ENCODE results near the gene GSS.

Gene GSS

GRCh38 chr20:34976286-34976685, 20.7 kb upstream of the GSS start:
- no peak for DNase-seq

GRCh38 chr20:34974246-34974645, 18.6 kb upstream of the GSS start:
- DNase-seq = no peak

- DNase-seq = no peak
Observed at GRCh38 chr20:34971561-34972235, 16.1 kb upstream of the GSS start.

- DNase-seq = no peak
Observed at GRCh38 chr20:34970846-34971560, 15.4 kb upstream of the GSS start.

DNA sequence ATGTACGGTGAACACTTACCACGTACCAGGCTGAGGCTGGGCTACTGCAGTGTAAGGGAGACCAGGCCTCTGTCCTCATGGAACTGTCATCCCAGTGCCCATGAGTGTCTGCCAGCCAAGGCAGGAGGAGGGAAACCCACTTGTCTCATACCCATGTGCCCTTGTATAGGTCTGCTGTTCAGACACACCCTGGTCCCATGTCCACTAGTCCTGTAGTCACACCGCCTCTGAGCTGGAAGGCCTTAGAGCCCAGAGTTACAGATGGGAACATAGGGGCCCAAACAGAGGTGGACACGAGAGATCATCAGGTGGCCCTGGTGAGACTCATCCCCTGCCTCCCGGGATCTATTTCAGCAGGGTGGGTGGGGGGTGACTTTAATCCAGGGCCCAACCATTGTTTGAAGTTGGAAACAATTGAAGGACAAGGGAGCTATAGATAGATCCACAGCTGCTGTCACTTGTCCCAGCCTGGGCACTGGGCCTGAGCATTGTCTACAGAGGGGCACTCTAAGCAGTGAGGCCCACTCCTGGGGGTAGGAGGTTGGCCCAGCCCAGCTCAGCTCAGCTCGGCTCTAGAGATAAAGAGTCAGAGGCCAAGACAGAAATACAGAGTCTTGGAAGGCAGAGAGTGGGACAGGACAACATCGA, 14.7 kb upstream of the GSS start:
- DNase-seq = no peak

- no peak for DNase-seq
Observed at GRCh38 chr20:34968042-34968775, 12.6 kb upstream of the GSS start.

DNA sequence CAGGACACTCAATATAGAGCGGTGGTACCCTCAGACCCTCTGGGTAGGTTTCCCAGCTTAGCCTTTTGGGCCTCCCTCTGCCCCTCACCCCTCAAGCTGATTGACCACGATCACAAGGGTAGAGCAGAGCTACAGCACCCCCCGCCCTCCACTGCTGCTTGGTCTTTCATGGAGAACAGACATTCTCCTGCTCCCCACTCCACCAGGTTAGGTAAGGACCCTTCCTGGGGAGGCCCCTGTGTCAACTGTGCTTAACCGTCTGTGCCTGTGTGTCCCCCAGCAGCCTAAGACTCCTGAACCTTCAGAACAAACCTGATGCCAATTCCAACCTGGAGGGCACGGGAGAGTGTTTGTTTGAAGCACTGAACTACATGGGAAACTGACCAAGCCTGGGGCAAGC, 11.8 kb upstream of the GSS start:
- DNase-seq = no peak

DNA sequence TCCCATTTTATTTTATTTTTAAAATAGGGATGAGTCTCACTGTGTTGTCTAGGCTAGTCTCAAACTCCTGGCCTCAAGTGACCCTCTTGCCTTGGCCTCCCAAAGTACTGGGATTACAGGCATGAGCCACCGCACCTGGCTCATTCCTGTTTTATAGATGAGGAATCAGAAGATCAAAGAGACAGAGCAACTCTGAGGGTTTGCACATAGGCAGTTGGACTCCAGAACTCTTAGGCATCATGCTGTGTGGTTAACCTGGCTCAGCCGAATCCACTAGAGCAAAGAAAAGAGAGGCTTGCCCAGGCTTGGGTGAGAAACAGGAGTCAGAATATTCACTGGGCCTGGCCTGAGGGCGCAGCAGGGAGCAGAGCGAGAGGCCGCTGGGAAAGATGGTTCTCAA, 9.4 kb upstream of the GSS start:
- DNase-seq = no peak

DNA sequence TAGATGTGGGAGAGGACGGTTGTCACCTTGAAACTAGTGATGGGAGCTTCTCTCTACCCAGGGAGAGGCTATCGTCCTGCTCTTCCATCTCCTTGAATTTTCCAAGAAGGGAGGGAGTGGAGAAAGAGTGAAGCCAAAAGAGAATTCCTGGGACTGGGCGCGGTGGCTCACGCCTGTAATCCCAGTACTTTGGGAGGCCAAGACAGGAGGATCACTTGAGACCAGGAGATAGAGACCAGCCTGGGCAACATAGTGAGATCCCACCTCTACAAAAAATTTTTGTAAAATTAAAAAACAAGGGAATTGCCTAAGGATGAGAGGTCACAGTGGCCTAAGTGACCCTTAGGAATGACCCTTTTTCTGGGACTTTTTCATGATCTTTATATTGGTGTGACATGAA, 8.9 kb upstream of the GSS start:
- DNase-seq = no peak

DNA sequence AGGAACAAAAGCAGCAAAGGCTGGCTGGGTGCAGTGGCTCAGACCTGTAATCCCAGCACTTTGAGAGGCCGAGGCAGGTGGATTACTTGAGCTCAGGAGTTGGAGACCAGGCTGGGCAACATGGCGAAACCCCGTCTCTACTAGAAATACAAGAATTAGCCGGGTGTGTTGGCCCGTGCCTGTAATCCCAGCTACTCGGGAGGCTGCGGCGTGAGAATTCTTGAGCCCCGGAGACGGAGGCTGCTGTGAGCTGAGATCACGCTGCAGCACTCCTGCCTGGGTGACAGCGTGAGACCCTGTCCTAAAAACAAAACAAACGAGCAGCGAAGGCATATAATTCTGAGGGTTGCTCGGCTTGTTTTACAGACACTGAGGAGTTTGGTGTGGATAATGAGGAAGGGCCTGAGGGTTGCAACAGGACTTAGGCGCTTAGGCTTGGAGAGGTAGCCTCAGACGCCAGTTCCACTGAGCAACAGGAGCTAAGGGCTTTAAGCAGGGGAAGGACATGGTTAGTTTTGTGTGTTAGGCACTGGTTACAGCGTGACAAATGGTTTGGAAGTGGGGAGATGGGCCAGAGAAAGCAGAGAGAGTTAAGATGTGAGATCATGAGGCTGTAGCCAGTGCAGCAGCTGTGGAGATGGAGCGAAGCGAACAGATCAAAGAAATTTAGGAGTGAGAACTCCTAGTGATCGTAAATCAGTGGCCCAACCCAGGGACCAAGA, 1.3 kb upstream of the GSS start:
- DNase-seq = no peak

DNA sequence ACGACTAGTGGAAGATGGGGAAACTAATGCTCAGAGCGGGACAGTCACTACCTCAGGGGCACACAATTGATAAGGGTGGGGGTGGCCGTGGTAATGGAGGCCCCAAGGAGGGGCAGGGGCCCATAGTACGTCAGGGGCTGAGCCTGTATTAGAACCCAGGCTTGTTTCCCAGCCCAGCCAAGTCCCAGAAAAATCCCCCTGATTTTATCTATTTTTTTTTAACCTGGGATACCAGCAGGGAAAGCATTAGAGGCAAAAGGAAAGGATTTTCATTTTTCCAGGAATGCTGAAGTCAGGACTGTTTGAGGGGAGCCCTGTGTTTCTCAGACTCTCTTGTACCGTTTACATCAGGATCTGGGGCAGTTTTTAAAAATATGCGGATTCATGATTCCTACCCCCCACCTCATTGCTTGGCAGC, 444 bp upstream of the GSS start:
- no peak for DNase-seq

GRCh38 chr20:34954904-34955230, 739 bp downstream of the GSS start:
- DNase-seq = no peak

DNA sequence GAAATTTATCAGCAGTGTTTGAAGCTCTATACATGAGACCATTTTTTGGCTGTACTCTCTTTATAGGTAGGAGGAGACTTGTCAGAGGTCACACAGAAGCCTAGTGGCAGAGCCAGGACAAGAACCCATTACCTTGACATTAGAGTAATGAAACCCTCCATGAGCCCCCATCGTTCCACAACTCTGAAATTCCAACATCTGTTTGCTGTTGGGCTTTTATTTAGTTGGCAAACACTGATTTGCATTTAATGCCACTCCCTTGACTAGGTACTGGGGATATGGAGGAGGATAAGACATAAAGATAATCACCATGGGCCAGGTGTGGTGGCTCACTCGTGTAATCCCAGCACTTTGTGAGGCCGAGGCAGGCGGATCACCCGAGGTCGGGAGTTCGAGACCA, 1.6 kb downstream of the GSS start:
- no peak for DNase-seq

- no peak for DNase-seq
Observed at GRCh38 chr20:34952671-34953070, 2.9 kb downstream of the GSS start.

DNA sequence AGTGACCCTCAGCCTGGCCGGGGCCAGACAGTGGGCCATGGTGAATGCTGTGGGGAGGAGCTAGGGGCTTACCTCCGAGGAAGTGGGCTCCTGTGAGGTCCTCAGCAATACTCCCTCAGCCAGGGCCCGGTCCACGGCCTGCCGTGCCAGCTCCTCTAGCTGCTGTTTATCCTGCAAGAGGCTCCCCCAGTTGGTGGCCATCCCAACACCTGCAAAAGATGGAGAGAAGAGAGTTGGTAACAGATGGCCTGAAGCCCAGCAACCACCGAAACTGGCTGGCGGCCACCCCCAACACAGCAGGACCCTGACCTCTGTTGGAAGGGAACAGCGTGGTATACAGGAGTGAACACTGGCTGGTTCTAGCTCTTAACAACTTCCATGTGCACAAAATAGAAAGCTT, 4.0 kb downstream of the GSS start:
- DNase-seq = no peak

DNA sequence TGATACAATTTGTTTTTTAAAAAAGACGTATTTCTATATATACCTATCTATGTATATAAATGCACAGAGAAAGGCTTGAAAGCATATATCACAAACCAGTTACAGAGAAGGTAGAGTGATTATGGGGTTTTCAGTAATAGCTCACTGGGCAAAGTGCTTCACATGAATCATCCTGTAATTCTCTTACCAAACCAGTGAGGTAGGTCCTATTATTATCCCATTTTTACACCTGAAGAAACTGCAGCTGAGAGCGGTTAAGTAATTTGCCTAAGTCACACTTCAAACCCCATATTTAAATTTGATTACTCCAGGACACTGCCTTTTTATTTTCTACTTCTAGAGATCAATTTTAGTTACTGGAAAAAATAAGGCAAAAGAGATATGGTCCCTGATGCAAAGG, 4.4 kb downstream of the GSS start:
- no peak for DNase-seq

- no peak for DNase-seq
Observed at GRCh38 chr20:34949120-34949519, 6.5 kb downstream of the GSS start.

- no peak for DNase-seq
Observed at GRCh38 chr20:34948030-34948429, 7.6 kb downstream of the GSS start.

DNA sequence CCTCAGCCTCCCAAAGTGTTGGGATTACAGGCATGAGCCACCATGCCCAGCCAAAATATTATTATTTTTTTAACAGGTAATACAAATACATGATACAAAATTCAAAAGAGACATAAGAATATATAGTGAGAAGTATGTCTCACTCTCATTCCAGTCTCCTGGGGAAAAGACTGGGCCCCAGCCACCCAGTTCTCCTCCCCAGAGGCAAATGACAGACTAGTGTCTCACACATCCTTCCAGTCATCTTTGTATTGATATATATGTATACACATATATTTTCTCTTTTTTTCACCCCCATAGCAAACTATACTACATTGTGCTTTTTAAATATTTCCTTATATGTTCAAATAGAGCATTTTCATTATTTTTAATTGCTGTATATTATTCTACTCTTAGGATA, 8.3 kb downstream of the GSS start:
- no peak for DNase-seq

DNA sequence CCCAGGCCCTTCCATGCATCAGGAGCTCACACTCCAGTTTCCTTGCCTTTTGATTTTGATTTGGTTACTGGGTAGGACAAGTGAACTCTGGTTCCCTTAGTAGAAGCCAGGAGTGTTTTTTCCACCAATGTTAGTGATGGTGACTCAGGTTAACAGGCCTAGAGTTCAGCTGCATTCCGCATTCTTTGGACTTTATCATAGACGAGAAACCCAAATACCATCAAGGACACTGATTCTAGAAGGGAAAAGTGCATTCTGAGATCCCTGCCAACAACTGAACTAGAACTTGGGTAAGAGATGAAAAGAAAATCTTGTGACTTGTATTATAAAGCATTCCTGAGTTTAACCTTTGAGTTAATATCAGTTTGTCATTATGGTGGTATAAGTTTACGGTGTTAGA, 8.9 kb downstream of the GSS start:
- no peak for DNase-seq

DNA sequence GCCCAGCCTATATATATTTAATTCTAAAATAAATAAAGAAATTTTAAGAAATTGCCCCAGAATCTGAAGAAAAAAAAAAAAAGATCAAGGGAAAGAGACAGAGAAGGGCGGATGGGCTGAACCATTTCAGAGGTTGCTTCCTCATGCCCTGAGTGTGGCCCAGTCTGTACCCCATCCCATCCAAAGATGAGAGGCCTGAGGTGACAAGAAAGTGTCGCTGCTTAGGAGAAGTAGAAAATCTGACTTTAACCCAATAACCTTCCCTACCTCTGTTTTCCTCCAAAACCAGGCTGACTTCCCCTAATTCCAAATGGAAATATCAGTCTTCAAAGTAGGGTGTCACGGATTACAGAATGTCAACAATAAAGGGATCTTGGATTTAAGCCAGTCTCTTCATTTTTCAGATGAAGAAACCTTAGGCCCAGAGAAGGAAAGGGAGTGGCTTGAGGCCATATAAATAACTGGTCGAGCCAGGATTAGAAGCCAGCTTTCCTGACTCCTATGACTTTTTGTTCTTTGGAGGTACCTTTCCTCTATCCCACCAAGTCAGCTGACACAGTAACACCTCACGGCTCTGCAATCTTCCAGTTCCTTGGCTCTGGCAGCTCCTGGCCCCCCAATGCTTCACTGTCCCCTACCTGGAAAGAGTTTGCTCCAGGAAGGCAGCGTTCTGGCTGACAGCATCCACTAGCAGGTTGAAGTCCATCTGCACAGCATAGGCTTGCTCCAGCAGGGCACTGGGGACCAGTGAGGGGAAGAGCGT, 10.1 kb downstream of the GSS start:
- DNase-seq = no peak

GRCh38 chr20:34943808-34944567, 11.6 kb downstream of the GSS start:
- DNase-seq = no peak
